Spleen (tissue), 7 donors: Measurements from ENCODE around the gene SLC6A8.

Source experiments
- POLR2A ChIP-seq, 3 donors: fragments of 450-650 bp; IDR thresholded peaks; one replicate each; pipeline ENCODE4 v1.5.1; 2017; ENCODE audit warnings: antibody characterized with exemption in 3 of 3, mild to moderate bottlenecking in 1 of 3
- POLR2AphosphoS5 ChIP-seq, 3 donors: sonication (generic); formaldehyde crosslinking; IDR thresholded peaks; one replicate each; pipeline ENCODE4 v1.5.1; 2017; ENCODE audit warnings: antibody characterized with exemption in 3 of 3
- TF ChIP-seq, protein P1 (sequence below), 11 experiments: fragments of 200-600 bp in 7 of 11; fragments of 450-650 bp in 4 of 11; sonication (generic) in 4 of 11; IDR thresholded peaks in 8 of 11; conservative IDR thresholded peaks in 3 of 11; 1 replicate in 7 of 11; 2 replicates in 4 of 11; pipeline versions ENCODE4 v1.4.0 to v1.8.0; 2016 to 2021; ENCODE audit warnings: antibody characterized with exemption in 11 of 11, inconsistent platforms in 4 of 11, mild to moderate bottlenecking in 1 of 11
- donor health status: DM: no; HTN: no; CAD: no; lungs with moderate emphysema.
- donor health status: DM: no; HTN: no; CAD: no.
- donor health status: DM: no; HTN: no; CAD: no.

DNA sequence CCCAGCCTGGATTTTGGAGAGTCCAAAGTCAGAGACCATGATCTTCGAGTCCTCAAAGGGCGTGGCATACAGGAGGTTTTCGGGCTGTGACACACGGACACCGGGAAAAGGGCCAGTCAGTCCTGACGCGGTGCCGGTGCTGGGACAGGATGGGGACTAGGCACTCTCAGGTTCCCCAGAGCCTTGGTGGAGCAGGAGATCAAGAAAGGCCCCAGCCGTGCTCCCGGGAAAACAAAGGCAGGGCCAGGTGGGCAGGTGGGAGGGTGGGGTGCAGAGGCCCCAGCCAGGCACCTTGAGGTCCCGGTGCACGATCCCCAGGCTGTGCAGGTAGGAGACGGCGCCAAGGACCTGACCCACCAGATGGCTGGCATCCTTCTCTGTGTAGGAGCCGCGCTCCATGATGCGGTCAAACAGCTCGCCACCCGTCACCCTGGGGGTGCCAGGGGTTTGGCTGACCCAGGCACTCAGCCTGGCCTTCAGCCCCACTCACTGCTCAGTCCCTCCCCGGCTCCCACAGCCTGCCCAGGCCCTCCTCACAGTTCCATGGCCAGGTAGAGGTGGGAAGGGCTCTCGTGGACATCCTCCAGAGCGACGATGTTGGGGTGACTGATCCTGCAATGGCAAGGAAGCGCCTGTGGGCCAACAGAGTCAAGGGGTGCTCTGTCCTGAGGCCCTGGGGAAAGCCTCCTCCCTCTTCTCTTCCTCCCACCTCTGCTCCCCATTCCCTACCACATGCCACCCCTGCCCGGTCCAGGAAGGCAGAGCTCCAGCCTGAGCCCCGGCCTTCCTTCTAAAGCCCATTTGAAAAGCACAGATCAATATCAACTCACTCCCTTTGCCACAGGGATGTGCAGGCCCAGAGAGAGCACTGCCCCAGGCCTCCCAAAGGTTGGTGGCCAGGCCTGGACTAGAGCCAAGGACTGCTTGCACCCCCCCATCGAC lies 15.9 kb upstream of the SLC6A8 start:
- TF ChIP-seq, protein P1, sequence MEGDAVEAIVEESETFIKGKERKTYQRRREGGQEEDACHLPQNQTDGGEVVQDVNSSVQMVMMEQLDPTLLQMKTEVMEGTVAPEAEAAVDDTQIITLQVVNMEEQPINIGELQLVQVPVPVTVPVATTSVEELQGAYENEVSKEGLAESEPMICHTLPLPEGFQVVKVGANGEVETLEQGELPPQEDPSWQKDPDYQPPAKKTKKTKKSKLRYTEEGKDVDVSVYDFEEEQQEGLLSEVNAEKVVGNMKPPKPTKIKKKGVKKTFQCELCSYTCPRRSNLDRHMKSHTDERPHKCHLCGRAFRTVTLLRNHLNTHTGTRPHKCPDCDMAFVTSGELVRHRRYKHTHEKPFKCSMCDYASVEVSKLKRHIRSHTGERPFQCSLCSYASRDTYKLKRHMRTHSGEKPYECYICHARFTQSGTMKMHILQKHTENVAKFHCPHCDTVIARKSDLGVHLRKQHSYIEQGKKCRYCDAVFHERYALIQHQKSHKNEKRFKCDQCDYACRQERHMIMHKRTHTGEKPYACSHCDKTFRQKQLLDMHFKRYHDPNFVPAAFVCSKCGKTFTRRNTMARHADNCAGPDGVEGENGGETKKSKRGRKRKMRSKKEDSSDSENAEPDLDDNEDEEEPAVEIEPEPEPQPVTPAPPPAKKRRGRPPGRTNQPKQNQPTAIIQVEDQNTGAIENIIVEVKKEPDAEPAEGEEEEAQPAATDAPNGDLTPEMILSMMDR (IDR thresholded peaks at IDR 0.05 in 8 of 11, conservative IDR thresholded peaks at IDR 0.05 in 3 of 11) = no peak
- TF ChIP-seq POLR2AphosphoS5 (IDR thresholded peaks at IDR 0.05) (no peak), POLR2A (IDR thresholded peaks at IDR 0.05) (no peak)
